ENCODE results near the gene B3GNT7.
"Not testable (repeated sequence)": the region's sequence is repeated elsewhere in the genome, so short reads cannot be mapped to it uniquely, and the experiment has no call there.

Gene B3GNT7

GRCh38 chr2:231429152-231429551 is 33.6 kb downstream of the B3GNT7 start:
- Histone ChIP-seq H3K79me2 (ENCODE audit: insufficient read depth, low read length) (no peaks in the 10 kb centered on the region), H3K4me3 (ENCODE audit: low read length, poor library complexity, severe bottlenecking) (no peak overlapping the region), H3K4me2 (ENCODE audit: low read depth, low read length, poor library complexity, severe bottlenecking) (no peak overlapping the region), H3K27me3 (ENCODE audit: insufficient read depth, low read length, poor library complexity, severe bottlenecking) (no peaks in the 10 kb centered on the region), H3K9ac (ENCODE audit: low read depth, low read length, poor library complexity, severe bottlenecking) (no peak overlapping the region), H3K36me3 (ENCODE audit: insufficient read depth, low read length) (no peaks in the 10 kb centered on the region), H3K9me3 (ENCODE audit: insufficient read depth, low read depth, low read length) (no peaks in the 10 kb centered on the region), H3K9me2 (replicated peaks; ENCODE audit: low read depth, low read length) (no peaks in the 10 kb centered on the region), H3K4me1 (ENCODE audit: insufficient read depth, low read length, poor library complexity, severe bottlenecking) (peaks cover 9% of the 10 kb centered on the region), H4K20me1 (ENCODE audit: insufficient read depth, low read length, poor library complexity, severe bottlenecking) (no peaks in the 10 kb centered on the region), H3F3A (ENCODE audit: low read depth) (no peaks in the 10 kb centered on the region), H2AFZ (ENCODE audit: low read length) (no peak overlapping the region)
- TF ChIP-seq EZH2phosphoT487 (IDR thresholded peaks at IDR 0.05; ENCODE audit: borderline replicate concordance) (no peak), CTCF (conservative IDR thresholded peaks at IDR 0.05; ENCODE audit: low read length) (no peak)

- Histone ChIP-seq H4K20me1 (ENCODE audit: insufficient read depth, low read length, poor library complexity, severe bottlenecking) (no peaks in the 10 kb centered on the region), H3K4me2 (ENCODE audit: low read depth, low read length, poor library complexity, severe bottlenecking) (no peak overlapping the region), H2AFZ (ENCODE audit: low read length) (no peak overlapping the region), H3K79me2 (ENCODE audit: insufficient read depth, low read length) (no peaks in the 10 kb centered on the region), H3K9ac (ENCODE audit: low read depth, low read length, poor library complexity, severe bottlenecking) (no peak overlapping the region), H3F3A (ENCODE audit: low read depth) (no peaks in the 10 kb centered on the region), H3K9me2 (replicated peaks; ENCODE audit: low read depth, low read length) (no peaks in the 10 kb centered on the region), H3K4me3 (ENCODE audit: low read length, poor library complexity, severe bottlenecking) (no peak overlapping the region), H3K27me3 (ENCODE audit: insufficient read depth, low read length, poor library complexity, severe bottlenecking) (no peaks in the 10 kb centered on the region), H3K36me3 (ENCODE audit: insufficient read depth, low read length) (no peaks in the 10 kb centered on the region), H3K4me1 (ENCODE audit: insufficient read depth, low read length, poor library complexity, severe bottlenecking) (peaks cover 9% of the 10 kb centered on the region), H3K9me3 (ENCODE audit: insufficient read depth, low read depth, low read length) (no peaks in the 10 kb centered on the region)
- no peak for TF ChIP-seq EZH2phosphoT487 (IDR thresholded peaks at IDR 0.05; ENCODE audit: borderline replicate concordance)
These were observed 34.4 kb downstream of the B3GNT7 start for GRCh38 chr2:231429901-231430300.

GRCh38 chr2:231430437-231430836 is 34.9 kb downstream of the B3GNT7 start:
- not testable (repeated sequence) for H3F3A ChIP-seq (ENCODE audit: low read depth); H2AFZ ChIP-seq (ENCODE audit: low read length); H3K4me3 ChIP-seq (ENCODE audit: low read length, poor library complexity, severe bottlenecking); H3K9me2 ChIP-seq (replicated peaks; ENCODE audit: low read depth, low read length); H3K36me3 ChIP-seq (ENCODE audit: insufficient read depth, low read length); H3K9ac ChIP-seq (ENCODE audit: low read depth, low read length, poor library complexity, severe bottlenecking); H3K9me3 ChIP-seq (ENCODE audit: insufficient read depth, low read depth, low read length); H3K27me3 ChIP-seq (ENCODE audit: insufficient read depth, low read length, poor library complexity, severe bottlenecking); H4K20me1 ChIP-seq (ENCODE audit: insufficient read depth, low read length, poor library complexity, severe bottlenecking); H3K4me2 ChIP-seq (ENCODE audit: low read depth, low read length, poor library complexity, severe bottlenecking); H3K4me1 ChIP-seq (ENCODE audit: insufficient read depth, low read length, poor library complexity, severe bottlenecking); H3K79me2 ChIP-seq (ENCODE audit: insufficient read depth, low read length)

GRCh38 chr2:231431606-231432005 is 36.1 kb downstream of the B3GNT7 start:
- Histone ChIP-seq H3K27me3 (ENCODE audit: insufficient read depth, low read length, poor library complexity, severe bottlenecking) (no peaks in the 10 kb centered on the region), H3F3A (ENCODE audit: low read depth) (no peaks in the 10 kb centered on the region), H3K9ac (ENCODE audit: low read depth, low read length, poor library complexity, severe bottlenecking) (no peak overlapping the region), H3K4me2 (ENCODE audit: low read depth, low read length, poor library complexity, severe bottlenecking) (no peak overlapping the region), H3K4me3 (ENCODE audit: low read length, poor library complexity, severe bottlenecking) (no peak overlapping the region), H3K9me2 (replicated peaks; ENCODE audit: low read depth, low read length) (no peaks in the 10 kb centered on the region), H3K4me1 (ENCODE audit: insufficient read depth, low read length, poor library complexity, severe bottlenecking) (no peaks in the 10 kb centered on the region), H3K79me2 (ENCODE audit: insufficient read depth, low read length) (no peaks in the 10 kb centered on the region), H3K9me3 (ENCODE audit: insufficient read depth, low read depth, low read length) (no peaks in the 10 kb centered on the region), H4K20me1 (ENCODE audit: insufficient read depth, low read length, poor library complexity, severe bottlenecking) (no peaks in the 10 kb centered on the region), H3K36me3 (ENCODE audit: insufficient read depth, low read length) (no peaks in the 10 kb centered on the region), H2AFZ (ENCODE audit: low read length) (no peak overlapping the region)
- TF ChIP-seq EZH2phosphoT487 (IDR thresholded peaks at IDR 0.05; ENCODE audit: borderline replicate concordance), result no peak
- TF ChIP-seq CTCF (conservative IDR thresholded peaks at IDR 0.05; ENCODE audit: low read length), result no peak

Data from Loucy (cell line).